Gastroesophageal sphincter (tissue), 3 donors: ENCODE data around the gene ENDOD1.

Source experiments
- EP300 ChIP-seq: sonication (generic); formaldehyde crosslinking; IDR thresholded peaks from one replicate; pipeline ENCODE4 v1.6.1; 2017; ENCODE audit warnings: antibody characterized with exemption, mild to moderate bottlenecking
- POLR2A ChIP-seq, 2 donors: fragments of 450-650 bp; IDR thresholded peaks; one replicate each; pipeline ENCODE4 v1.6.1; 2017; ENCODE audit warnings: antibody characterized with exemption in 2 of 2, mild to moderate bottlenecking in 2 of 2, moderate library complexity in 1 of 2
- POLR2AphosphoS5 ChIP-seq: sonication (generic); formaldehyde crosslinking; IDR thresholded peaks from one replicate; pipeline ENCODE4 v1.6.1; 2017; ENCODE audit warnings: antibody characterized with exemption
- TF ChIP-seq, protein P1 (sequence below), 4 experiments: fragments of 200-600 bp in 2 of 4; fragments of 450-650 bp in 2 of 4; sonication (generic) in 1 of 4; IDR thresholded peaks; one replicate each; pipeline ENCODE4 v1.5.1; 2017 to 2019; ENCODE audit warnings: antibody characterized with exemption in 4 of 4, mild to moderate bottlenecking in 2 of 4, moderate library complexity in 2 of 4

- TF ChIP-seq POLR2A (IDR thresholded peaks at IDR 0.05): no peak
- TF ChIP-seq POLR2AphosphoS5: no peak
- TF ChIP-seq, protein P1, sequence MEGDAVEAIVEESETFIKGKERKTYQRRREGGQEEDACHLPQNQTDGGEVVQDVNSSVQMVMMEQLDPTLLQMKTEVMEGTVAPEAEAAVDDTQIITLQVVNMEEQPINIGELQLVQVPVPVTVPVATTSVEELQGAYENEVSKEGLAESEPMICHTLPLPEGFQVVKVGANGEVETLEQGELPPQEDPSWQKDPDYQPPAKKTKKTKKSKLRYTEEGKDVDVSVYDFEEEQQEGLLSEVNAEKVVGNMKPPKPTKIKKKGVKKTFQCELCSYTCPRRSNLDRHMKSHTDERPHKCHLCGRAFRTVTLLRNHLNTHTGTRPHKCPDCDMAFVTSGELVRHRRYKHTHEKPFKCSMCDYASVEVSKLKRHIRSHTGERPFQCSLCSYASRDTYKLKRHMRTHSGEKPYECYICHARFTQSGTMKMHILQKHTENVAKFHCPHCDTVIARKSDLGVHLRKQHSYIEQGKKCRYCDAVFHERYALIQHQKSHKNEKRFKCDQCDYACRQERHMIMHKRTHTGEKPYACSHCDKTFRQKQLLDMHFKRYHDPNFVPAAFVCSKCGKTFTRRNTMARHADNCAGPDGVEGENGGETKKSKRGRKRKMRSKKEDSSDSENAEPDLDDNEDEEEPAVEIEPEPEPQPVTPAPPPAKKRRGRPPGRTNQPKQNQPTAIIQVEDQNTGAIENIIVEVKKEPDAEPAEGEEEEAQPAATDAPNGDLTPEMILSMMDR (IDR thresholded peaks at IDR 0.05): no peak
- no peak for TF ChIP-seq EP300
These were observed 44.8 kb downstream of the ENDOD1 start for GRCh38 chr11:95134491-95134890.
